OCI-LY7 (cell line): Measurements from ENCODE around the gene WNK4. TPM values are rescaled to one million over a fixed set of nuclear protein-coding genes. Genes with fewer than 3 reads are reported as not detected.

Experiments
- BruUV-seq: library from RNA; stranded (reverse); fragments of 400-500 nt; replicated peaks from 2 replicates; lab custom pipeline; 2021; lab: Mats Ljungman, UMichigan
- CTCF ChIA-PET: fragments of 300-600 bp; sonication (Branson Sonifier 250); formaldehyde crosslinking; loops from one replicate; lab custom pipeline; 2022; ENCODE audit warnings: antibody characterized with exemption; ENCODE audit not compliant: unreplicated experiment; lab: Charles Lee
- POLR2A ChIA-PET: fragments of 300-600 bp; sonication (Branson Sonifier 250); formaldehyde crosslinking; loops from one replicate; lab custom pipeline; 2022; ENCODE audit warnings: antibody characterized with exemption; lab: Charles Lee
- DNase-seq: peaks from one replicate; pipeline ENCODE4 v3.0.0-alpha.2; 2015; ENCODE audit warnings: low spot score
- H2AFZ ChIP-seq: fragments of 200-600 bp; sonication (generic), shearing (Covaris generic); 2 replicates; pipeline ENCODE4 v1.6.1; 2014; ENCODE audit warnings: mild to moderate bottlenecking, antibody characterized with exemption, low read length, moderate library complexity
- H3K27ac ChIP-seq: fragments of 200-600 bp; sonication (generic); 2 replicates; pipeline ENCODE4 v1.5.1; 2014; ENCODE audit warnings: mixed run types, low read depth, mild to moderate bottlenecking, moderate library complexity, low read length, inconsistent platforms; ENCODE audit not compliant: poor library complexity, severe bottlenecking
- H3K36me3 ChIP-seq: fragments of 200-600 bp; sonication (generic); 2 replicates; pipeline ENCODE4 v1.6.1; 2014; ENCODE audit warnings: mild to moderate bottlenecking, antibody characterized with exemption, low read length, moderate library complexity, mixed read lengths; ENCODE audit not compliant: insufficient read depth
- H3K4me1 ChIP-seq: fragments of 200-600 bp; sonication (generic); 2 replicates; pipeline ENCODE4 v1.5.1; 2014; ENCODE audit warnings: mild to moderate bottlenecking, low read length; ENCODE audit not compliant: insufficient read depth, poor library complexity, severe bottlenecking
- H3K4me2 ChIP-seq: fragments of 200-600 bp; sonication (generic); 2 replicates; pipeline ENCODE4 v1.6.1; 2014; ENCODE audit warnings: mild to moderate bottlenecking, low read length
- H3K4me3 ChIP-seq: fragments of 200-600 bp; sonication (generic); 2 replicates; pipeline ENCODE4 v1.5.1; 2014; ENCODE audit warnings: mild to moderate bottlenecking, low read depth, low read length; ENCODE audit not compliant: poor library complexity, severe bottlenecking
- H3K79me2 ChIP-seq: fragments of 200-600 bp; sonication (generic); 2 replicates; pipeline ENCODE4 v1.6.1; 2016; ENCODE audit warnings: low read depth, mild to moderate bottlenecking, low read length, moderate library complexity, mixed read lengths; ENCODE audit not compliant: insufficient read depth
- H3K9me2 ChIP-seq: fragments of 200-600 bp; sonication (generic); 2 replicates; pipeline ENCODE4 v1.6.1; 2016; ENCODE audit warnings: mild to moderate bottlenecking, low read length, mixed read lengths; ENCODE audit not compliant: insufficient read depth
- H3K9me3 ChIP-seq: fragments of 200-600 bp; sonication (generic); 2 replicates; pipeline ENCODE4 v1.6.1; 2014; ENCODE audit warnings: mild to moderate bottlenecking, mixed run types, low read length, mixed read lengths
- H4K20me1 ChIP-seq: fragments of 200-600 bp; sonication (generic); 2 replicates; pipeline ENCODE4 v1.6.1; 2014; ENCODE audit warnings: mild to moderate bottlenecking, antibody characterized with exemption, low read length, moderate library complexity, mixed read lengths; ENCODE audit not compliant: insufficient read depth
- CTCF ChIP-seq: fragments of 200-600 bp; sonication (generic); conservative IDR thresholded peaks from 2 replicates; pipeline ENCODE4 v1.5.1; 2014; ENCODE audit warnings: mild to moderate bottlenecking, antibody characterized with exemption, low read length, moderate library complexity, mixed read lengths
- EZH2phosphoT487 ChIP-seq: fragments of 200-600 bp; sonication (generic); IDR thresholded peaks from 2 replicates; pipeline ENCODE4 v1.6.1; 2018; ENCODE audit warnings: low read depth, borderline replicate concordance, mild to moderate bottlenecking, mixed run types, antibody characterized with exemption, low read length, moderate library complexity, mixed read lengths
- intact Hi-C: fragments of 100-400 bp; cut with micrococcal nuclease; formaldehyde crosslinking; loops from one replicate; pipeline ENCODE4 v1.10.0; 2022; ENCODE audit not compliant: unreplicated experiment
- total RNA-seq, 2 experiments: library from RNA; depleted of rRNA in 1 of 2; stranded (reverse); fragments of >200 nt in 1 of 2; shearing (Covaris generic) in 1 of 2; gene quantifications; 2 replicates each; pipeline ENCODE4 v1.2.3, GENCODE V29; 2014 to 2022

WNK4 gene
- total RNA-seq, 2 experiments from 2014 or later: 2.4 to 8.3 TPM

GRCh38 chr17:42827472-42827871, 47.1 kb downstream of the WNK4 start:
- Histone ChIP-seq H3K9me3 (no peaks in the 10 kb centered on the region), H2AFZ (no peak overlapping the region), H3K9me2 (no peaks in the 10 kb centered on the region), H3K36me3 (peaks cover 2% of the 10 kb centered on the region; the same call in 1 of the 2 replicates), H3K4me2 (no peak overlapping the region), H3K4me3 (no peak overlapping the region), H4K20me1 (no peaks in the 10 kb centered on the region), H3K27ac (no peak overlapping the region), H3K79me2 (peaks cover 20% of the 10 kb centered on the region), H3K4me1 (peaks cover 29% of the 10 kb centered on the region)
- BruUV-seq: no TSS peak
- CTCF ChIA-PET: interaction anchor here (0.5 kb wide), 1 partner anchor 35 kb away, joined by 3 read pairs; no protein-coding TSS in a partner anchor
- TF ChIP-seq EZH2phosphoT487: no peak
- TF ChIP-seq CTCF: no peak
- POLR2A ChIA-PET: no interaction called here
- intact Hi-C loops: loop anchor here (10.0 kb wide), 1 partner anchor 253 kb away; the partner anchor contains the start of gene PSMC3IP
- DNase-seq: no peak

- CTCF ChIA-PET: no interaction called here
- Histone ChIP-seq H3K79me2 (peaks cover 37% of the 10 kb centered on the region), H3K4me1 (peaks cover 15% of the 10 kb centered on the region), H2AFZ (no peak overlapping the region), H3K9me3 (no peaks in the 10 kb centered on the region), H4K20me1 (peaks cover 8% of the 10 kb centered on the region; the same call in 1 of the 2 replicates), H3K4me2 (no peak overlapping the region), H3K4me3 (no peak overlapping the region), H3K27ac (no peak overlapping the region), H3K36me3 (peaks cover 22% of the 10 kb centered on the region), H3K9me2 (no peaks in the 10 kb centered on the region)
- no peak for DNase-seq
- no TSS peak for BruUV-seq
- POLR2A ChIA-PET: interaction anchor here (0.8 to 1.5 kb wide), 2 partner anchors 77 to 167 kb away, joined by 3 read pairs; no protein-coding TSS in a partner anchor
- no peak for TF ChIP-seq CTCF
- no peak for TF ChIP-seq EZH2phosphoT487
- intact Hi-C loops: loop anchor here (5.0 kb wide), 2 partner anchors 76 to 166 kb away; partner anchors contain the start of gene RPL27
Measured at GRCh38 chr17:42830971-42831370, 50.6 kb downstream of the WNK4 start.
